ENCODE measurements around the gene DCDC2C. TPM values are rescaled to one million over a fixed set of nuclear protein-coding genes. Genes with fewer than 3 reads are reported as not detected.

Gene DCDC2C
- total RNA-seq, 1 experiment from 2014 or later: not detected

DNA sequence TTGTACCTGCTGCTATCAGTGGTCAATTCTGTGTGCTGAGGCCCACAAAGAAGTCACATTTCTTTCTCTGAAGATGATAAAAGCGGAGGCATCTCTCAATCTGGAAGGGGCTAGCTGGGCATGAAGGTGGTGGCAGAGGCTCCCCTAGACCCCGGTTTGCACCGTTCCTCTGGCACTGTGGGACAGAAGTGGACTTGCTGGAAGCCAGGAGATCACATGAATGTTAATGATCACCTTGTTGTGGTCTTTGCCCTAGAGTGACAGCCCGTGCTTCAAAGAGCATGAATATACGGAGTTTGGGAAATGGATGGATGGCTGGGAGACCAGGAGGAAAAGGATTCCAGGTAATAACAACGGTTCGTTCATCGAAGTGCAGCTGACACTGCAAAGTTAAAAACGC lies 25.2 kb upstream of the DCDC2C start:
- Mint-ChIP-seq H3K27me3 (ENCODE audit: insufficient read depth, unreplicated experiment) (peaks cover 15% of the 10 kb centered on the region), H3K27ac (ENCODE audit: low read depth, unreplicated experiment) (no peak overlapping the region), H3K9me3 (ENCODE audit: unreplicated experiment) (no peaks in the 10 kb centered on the region), H3K4me3 (ENCODE audit: unreplicated experiment) (no peak overlapping the region), H3K4me1 (ENCODE audit: insufficient read depth, unreplicated experiment) (no peaks in the 10 kb centered on the region), H3K36me3 (ENCODE audit: insufficient read depth, unreplicated experiment) (no peaks in the 10 kb centered on the region)
- ChIA-PET CTCF (interaction anchor here (0.6 to 2.6 kb wide), 3 partner anchors 14 to 1843 kb away, joined by 3 to 11 read pairs (median 4); no protein-coding TSS in a partner anchor), POLR2A (no interaction called here)
- DNase-seq (ENCODE audit: unreplicated experiment): no peak
- intact Hi-C loops (cut with micrococcal nuclease): no loop called here
- TF ChIP-seq, protein P1, sequence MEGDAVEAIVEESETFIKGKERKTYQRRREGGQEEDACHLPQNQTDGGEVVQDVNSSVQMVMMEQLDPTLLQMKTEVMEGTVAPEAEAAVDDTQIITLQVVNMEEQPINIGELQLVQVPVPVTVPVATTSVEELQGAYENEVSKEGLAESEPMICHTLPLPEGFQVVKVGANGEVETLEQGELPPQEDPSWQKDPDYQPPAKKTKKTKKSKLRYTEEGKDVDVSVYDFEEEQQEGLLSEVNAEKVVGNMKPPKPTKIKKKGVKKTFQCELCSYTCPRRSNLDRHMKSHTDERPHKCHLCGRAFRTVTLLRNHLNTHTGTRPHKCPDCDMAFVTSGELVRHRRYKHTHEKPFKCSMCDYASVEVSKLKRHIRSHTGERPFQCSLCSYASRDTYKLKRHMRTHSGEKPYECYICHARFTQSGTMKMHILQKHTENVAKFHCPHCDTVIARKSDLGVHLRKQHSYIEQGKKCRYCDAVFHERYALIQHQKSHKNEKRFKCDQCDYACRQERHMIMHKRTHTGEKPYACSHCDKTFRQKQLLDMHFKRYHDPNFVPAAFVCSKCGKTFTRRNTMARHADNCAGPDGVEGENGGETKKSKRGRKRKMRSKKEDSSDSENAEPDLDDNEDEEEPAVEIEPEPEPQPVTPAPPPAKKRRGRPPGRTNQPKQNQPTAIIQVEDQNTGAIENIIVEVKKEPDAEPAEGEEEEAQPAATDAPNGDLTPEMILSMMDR (IDR thresholded peaks at IDR 0.05; ENCODE audit: unreplicated experiment): no peak
- no TSS peak for BruUV-seq (replicated peaks)

GRCh38 chr2:3679180-3679579 lies 24.2 kb upstream of the DCDC2C start:
- peaks cover 5% of the 10 kb centered on the region for H3K4me1 Mint-ChIP-seq (ENCODE audit: insufficient read depth, unreplicated experiment)
- BruUV-seq (replicated peaks): no TSS peak
- POLR2A ChIA-PET: no interaction called here
- H3K27me3 Mint-ChIP-seq (ENCODE audit: insufficient read depth, unreplicated experiment): peaks cover 15% of the 10 kb centered on the region
- intact Hi-C loops (cut with micrococcal nuclease): no loop called here
- no peaks in the 10 kb centered on the region for H3K9me3 Mint-ChIP-seq (ENCODE audit: unreplicated experiment)
- CTCF ChIA-PET: interaction anchor here (0.8 to 2.6 kb wide), 2 partner anchors 13 to 255 kb away, joined by 3 to 11 read pairs; no protein-coding TSS in a partner anchor
- DNase-seq (ENCODE audit: unreplicated experiment): no peak
- no peak overlapping the region for H3K27ac Mint-ChIP-seq (ENCODE audit: low read depth, unreplicated experiment)
- no peaks in the 10 kb centered on the region for H3K36me3 Mint-ChIP-seq (ENCODE audit: insufficient read depth, unreplicated experiment)
- TF ChIP-seq, protein P1 (IDR thresholded peaks at IDR 0.05; ENCODE audit: unreplicated experiment): no peak
- H3K4me3 Mint-ChIP-seq (ENCODE audit: unreplicated experiment): no peak overlapping the region

GRCh38 chr2:3679616-3680393 lies 23.6 kb upstream of the DCDC2C start:
- CTCF ChIA-PET: interaction anchor here (0.7 to 2.6 kb wide), 3 partner anchors 12 to 256 kb away, joined by 3 to 11 read pairs (median 4); no protein-coding TSS in a partner anchor
- DNase-seq (ENCODE audit: unreplicated experiment): no peak
- no peaks in the 10 kb centered on the region for H3K36me3 Mint-ChIP-seq (ENCODE audit: insufficient read depth, unreplicated experiment)
- TF ChIP-seq, protein P1 (IDR thresholded peaks at IDR 0.05; ENCODE audit: unreplicated experiment): no peak
- POLR2A ChIA-PET: no interaction called here
- H3K4me1 Mint-ChIP-seq (ENCODE audit: insufficient read depth, unreplicated experiment): peaks cover 7% of the 10 kb centered on the region
- H3K27me3 Mint-ChIP-seq (ENCODE audit: insufficient read depth, unreplicated experiment): peaks cover 16% of the 10 kb centered on the region
- intact Hi-C loops (cut with micrococcal nuclease): no loop called here
- no TSS peak for BruUV-seq (replicated peaks)
- no peak overlapping the region for H3K27ac Mint-ChIP-seq (ENCODE audit: low read depth, unreplicated experiment)
- H3K4me3 Mint-ChIP-seq (ENCODE audit: unreplicated experiment): no peak overlapping the region
- no peaks in the 10 kb centered on the region for H3K9me3 Mint-ChIP-seq (ENCODE audit: unreplicated experiment)

GRCh38 chr2:3680548-3681345 lies 22.6 kb upstream of the DCDC2C start:
- Mint-ChIP-seq H3K4me1 (ENCODE audit: insufficient read depth, unreplicated experiment) (peaks cover 12% of the 10 kb centered on the region), H3K9me3 (ENCODE audit: unreplicated experiment) (peaks cover 7% of the 10 kb centered on the region), H3K36me3 (ENCODE audit: insufficient read depth, unreplicated experiment) (no peaks in the 10 kb centered on the region), H3K27me3 (ENCODE audit: insufficient read depth, unreplicated experiment) (peaks cover 26% of the 10 kb centered on the region), H3K27ac (ENCODE audit: low read depth, unreplicated experiment) (no peak overlapping the region), H3K4me3 (ENCODE audit: unreplicated experiment) (no peak overlapping the region)
- no TSS peak for BruUV-seq (replicated peaks)
- TF ChIP-seq, protein P1 (IDR thresholded peaks at IDR 0.05; ENCODE audit: unreplicated experiment): no peak
- CTCF ChIA-PET: interaction anchor here (0.7 to 1.0 kb wide), 2 partner anchors 11 to 25 kb away, joined by 4 read pairs; no protein-coding TSS in a partner anchor
- DNase-seq (ENCODE audit: unreplicated experiment): no peak
- intact Hi-C loops (cut with micrococcal nuclease): no loop called here
- POLR2A ChIA-PET: no interaction called here

All from MCF 10A (cell line).